Measurements from ENCODE around the gene IL4. TPM values are rescaled to one million over a fixed set of nuclear protein-coding genes. Genes with fewer than 3 reads are reported as not detected.

IL4 gene
- total and polyA plus RNA-seq, 3 donors from 2014 or later: not detected

GRCh38 chr5:132667761-132668705 lies 5.8 kb upstream of the IL4 start:
- Histone ChIP-seq H3K36me3 (ENCODE audit: low read depth, missing control alignments) (no peaks in the 10 kb centered on the region), H3K27me3 (no peaks in the 10 kb centered on the region), H3K4me1 (peaks cover 6% of the 10 kb centered on the region), H3K4me3 (no peak overlapping the region), H3K9me3 (no peaks in the 10 kb centered on the region), H3K27ac (no peak overlapping the region)
- intact Hi-C loops (cut with DNase I; ENCODE audit: low total_unique reads): no loop called here
- 74 to 78% methylated on average over 22 of the region's 22 CpGs for WGBS, 2 donors
- TF ChIP-seq POLR2A (IDR thresholded peaks at IDR 0.05): no peak
- no peak for TF ChIP-seq CTCF (IDR thresholded peaks at IDR 0.05)
- DNase-seq: no peak

DNA sequence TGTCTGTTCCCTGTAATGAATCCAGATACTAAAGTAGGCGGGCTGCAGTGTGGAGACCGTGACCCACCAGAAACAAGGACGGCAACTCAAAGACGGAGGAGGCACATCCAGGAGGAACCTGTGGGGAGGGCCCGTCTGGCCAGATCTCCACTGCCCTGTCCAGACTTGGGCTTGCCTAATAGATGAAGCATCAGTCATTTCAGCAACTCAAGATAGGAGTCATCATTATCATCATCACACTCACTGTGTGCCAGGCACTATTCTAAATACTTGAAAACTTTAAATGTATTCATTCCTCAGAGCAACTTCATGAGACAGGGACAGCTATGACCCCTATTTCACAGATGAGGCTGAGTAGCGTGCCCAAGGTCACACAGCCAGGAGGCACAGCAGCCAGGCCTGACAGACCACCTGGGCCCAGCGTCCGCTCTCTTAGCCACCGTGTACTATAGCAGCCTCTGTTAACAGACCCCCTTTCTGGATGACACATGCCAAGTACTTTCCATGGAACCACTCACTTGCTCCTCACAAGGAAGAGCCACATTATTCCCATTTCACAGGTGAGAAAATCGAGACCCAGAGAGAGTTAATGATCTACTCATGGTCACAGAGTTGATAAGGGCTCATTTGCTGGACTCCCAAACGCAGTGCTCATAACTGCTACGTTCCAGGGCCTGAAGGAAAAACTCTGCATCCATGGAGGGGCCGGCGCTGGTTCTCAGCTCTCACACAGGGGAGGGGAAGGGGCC lies 4.9 kb upstream of the IL4 start:
- Histone ChIP-seq H3K36me3 (ENCODE audit: low read depth, missing control alignments) (no peaks in the 10 kb centered on the region), H3K27me3 (no peaks in the 10 kb centered on the region), H3K9me3 (no peaks in the 10 kb centered on the region), H3K27ac (no peak overlapping the region), H3K4me1 (peaks cover 6% of the 10 kb centered on the region), H3K4me3 (no peak overlapping the region)
- no peak for DNase-seq
- intact Hi-C loops (cut with DNase I; ENCODE audit: low total_unique reads): no loop called here
- TF ChIP-seq CTCF (IDR thresholded peaks at IDR 0.05): no peak
- no peak for TF ChIP-seq POLR2A (IDR thresholded peaks at IDR 0.05)
- 80 to 86% methylated on average over 14 of the region's 14 CpGs for WGBS, 2 donors

GRCh38 chr5:132669455-132669820 lies 4.4 kb upstream of the IL4 start:
- intact Hi-C loops (cut with DNase I; ENCODE audit: low total_unique reads): no loop called here
- H3K4me1 ChIP-seq: peaks cover 2% of the 10 kb centered on the region
- no peak for DNase-seq
- H3K4me3 ChIP-seq: no peak overlapping the region
- no peak overlapping the region for H3K27ac ChIP-seq
- WGBS, 2 donors: 81 to 82% methylated on average over 5 to 7 of the region's 7 CpGs
- no peaks in the 10 kb centered on the region for H3K36me3 ChIP-seq (ENCODE audit: low read depth, missing control alignments)
- no peaks in the 10 kb centered on the region for H3K9me3 ChIP-seq
- no peak for TF ChIP-seq CTCF (IDR thresholded peaks at IDR 0.05)
- TF ChIP-seq POLR2A (IDR thresholded peaks at IDR 0.05): no peak
- H3K27me3 ChIP-seq: no peaks in the 10 kb centered on the region

GRCh38 chr5:132669966-132670882 lies 3.6 kb upstream of the IL4 start:
- Histone ChIP-seq H3K9me3 (no peaks in the 10 kb centered on the region), H3K36me3 (ENCODE audit: low read depth, missing control alignments) (no peaks in the 10 kb centered on the region), H3K4me3 (no peak overlapping the region), H3K4me1 (no peaks in the 10 kb centered on the region), H3K27me3 (no peaks in the 10 kb centered on the region), H3K27ac (no peak overlapping the region)
- no peak for TF ChIP-seq POLR2A (IDR thresholded peaks at IDR 0.05)
- no peak for TF ChIP-seq CTCF (IDR thresholded peaks at IDR 0.05)
- WGBS, 2 donors: 80 to 86% methylated on average over 16 of the region's 16 CpGs
- intact Hi-C loops (cut with DNase I; ENCODE audit: low total_unique reads): no loop called here
- DNase-seq: no peak
